Measurements from ENCODE around the gene OGDH. TPM values are rescaled to one million over a fixed set of nuclear protein-coding genes. Genes with fewer than 3 reads are reported as not detected.

The OGDH gene
- total RNA-seq, 2 experiments from 2014 or later = 99.6 to 103 TPM

DNA sequence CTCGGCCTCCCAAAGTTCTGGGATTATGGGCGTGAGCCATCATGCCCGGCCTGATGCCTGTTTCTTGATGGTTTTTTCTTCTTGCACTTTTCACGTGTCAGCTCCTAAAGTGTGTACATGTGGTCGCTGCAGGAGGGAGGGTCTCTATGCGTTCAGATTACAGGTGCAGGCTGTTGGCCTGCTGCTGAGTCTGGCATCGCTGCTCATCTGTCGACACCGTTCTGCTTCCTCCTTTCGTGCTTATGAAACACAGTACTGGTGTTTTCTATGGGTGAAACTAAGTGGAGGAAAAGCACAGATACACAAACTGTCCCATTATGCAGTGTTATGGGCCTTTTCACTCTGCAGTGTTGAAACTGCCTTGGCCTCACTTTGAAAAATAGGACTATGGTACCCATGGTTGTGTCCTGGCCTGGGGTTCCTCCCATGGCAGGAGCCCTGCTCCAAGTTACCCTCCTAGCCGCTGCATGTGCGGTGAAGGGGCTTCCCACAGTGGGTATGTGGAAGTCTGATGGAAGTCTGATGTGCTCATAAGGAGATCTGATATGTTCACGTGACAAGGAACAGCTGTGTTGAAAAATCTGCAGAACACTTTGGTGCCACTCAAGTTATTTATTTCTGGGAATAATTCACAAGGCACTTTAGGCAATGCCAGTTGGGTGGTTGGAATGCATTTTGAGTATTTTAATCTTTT, 23.5 kb downstream of the OGDH start:
- peak overlapping the region; percentile 49 for H3K27ac Mint-ChIP-seq
- no peak for ATAC-seq (ENCODE audit: low read depth)
- no peak for DNase-seq
- peaks cover 53% of the 10 kb centered on the region for H3K4me1 Mint-ChIP-seq
- no peaks in the 10 kb centered on the region for H3K9me3 Mint-ChIP-seq
- H3K27me3 Mint-ChIP-seq = no peaks in the 10 kb centered on the region
- H3K36me3 Mint-ChIP-seq = peaks cover 24% of the 10 kb centered on the region
- H3K4me3 Mint-ChIP-seq = no peak overlapping the region
- POLR2A ChIA-PET = interaction anchor here (3.0 to 10.3 kb wide), 2 partner anchors 7 to 23 kb away, joined by 16 to 90 read pairs; partner anchors contain the start of gene OGDH

GRCh38 chr7:44630792-44631457, 24.5 kb downstream of the OGDH start:
- H3K27me3 Mint-ChIP-seq = no peaks in the 10 kb centered on the region
- peaks cover 56% of the 10 kb centered on the region for H3K4me1 Mint-ChIP-seq
- no peaks in the 10 kb centered on the region for H3K9me3 Mint-ChIP-seq
- POLR2A ChIA-PET = interaction anchor here (1.0 to 3.0 kb wide), 4 partner anchors 24 to 79 kb away, joined by 3 to 16 read pairs (median 6); partner anchors contain the start of genes DDX56, OGDH and TMED4
- peaks cover 22% of the 10 kb centered on the region for H3K36me3 Mint-ChIP-seq
- peak overlapping the region; percentile 82 for H3K27ac Mint-ChIP-seq
- DNase-seq (no peak), ATAC-seq (ENCODE audit: low read depth) (peak; percentile 10)
- peak overlapping the region; percentile 53 for H3K4me3 Mint-ChIP-seq

- ATAC-seq (ENCODE audit: low read depth) (peak; percentile 62), DNase-seq (no peak)
- Mint-ChIP-seq H3K27me3 (no peaks in the 10 kb centered on the region), H3K27ac (peak overlapping the region; percentile 82), H3K4me1 (peaks cover 56% of the 10 kb centered on the region), H3K9me3 (no peaks in the 10 kb centered on the region), H3K4me3 (peak overlapping the region; percentile 53), H3K36me3 (peaks cover 22% of the 10 kb centered on the region)
- POLR2A ChIA-PET = interaction anchor here (1.0 to 3.0 kb wide), 5 partner anchors 9 to 78 kb away, joined by 3 to 16 read pairs (median 7); partner anchors contain the start of genes DDX56, OGDH and TMED4
These were observed 25.2 kb downstream of the OGDH start for GRCh38 chr7:44631458-44632115.

GRCh38 chr7:44632196-44632595, 25.8 kb downstream of the OGDH start:
- ATAC-seq (ENCODE audit: low read depth) (no peak), DNase-seq (no peak)
- peak overlapping the region; percentile 82 for H3K27ac Mint-ChIP-seq
- peaks cover 61% of the 10 kb centered on the region for H3K4me1 Mint-ChIP-seq
- H3K9me3 Mint-ChIP-seq = no peaks in the 10 kb centered on the region
- POLR2A ChIA-PET = interaction anchor here (1.0 to 3.0 kb wide), 4 partner anchors 9 to 59 kb away, joined by 3 to 16 read pairs (median 8); partner anchors contain the start of genes DDX56, OGDH and TMED4
- H3K4me3 Mint-ChIP-seq = peak overlapping the region; percentile 53
- no peaks in the 10 kb centered on the region for H3K27me3 Mint-ChIP-seq
- H3K36me3 Mint-ChIP-seq = peaks cover 25% of the 10 kb centered on the region

- Mint-ChIP-seq H3K27ac (peak overlapping the region; percentile 73), H3K4me3 (no peak overlapping the region), H3K9me3 (no peaks in the 10 kb centered on the region), H3K4me1 (peaks cover 72% of the 10 kb centered on the region), H3K36me3 (peaks cover 26% of the 10 kb centered on the region), H3K27me3 (no peaks in the 10 kb centered on the region)
- DNase-seq (no peak), ATAC-seq (ENCODE audit: low read depth) (peak; percentile 6)
- POLR2A ChIA-PET = interaction anchor here (0.7 to 7.9 kb wide), 5 partner anchors 9 to 116 kb away, joined by 3 to 90 read pairs (median 8); partner anchors contain the start of genes OGDH and TMED4
These were observed 27.1 kb downstream of the OGDH start for GRCh38 chr7:44633254-44634186.

GRCh38 chr7:44634187-44634838, 27.9 kb downstream of the OGDH start:
- Mint-ChIP-seq H3K27ac (peak overlapping the region; percentile 73), H3K9me3 (no peaks in the 10 kb centered on the region), H3K27me3 (no peaks in the 10 kb centered on the region), H3K36me3 (peaks cover 24% of the 10 kb centered on the region), H3K4me3 (no peak overlapping the region), H3K4me1 (peaks cover 77% of the 10 kb centered on the region)
- DNase-seq = no peak
- POLR2A ChIA-PET = interaction anchor here (0.7 to 7.9 kb wide), 5 partner anchors 9 to 115 kb away, joined by 3 to 90 read pairs (median 8); partner anchors contain the start of genes OGDH and TMED4
- ATAC-seq (ENCODE audit: low read depth) = no peak

DNA sequence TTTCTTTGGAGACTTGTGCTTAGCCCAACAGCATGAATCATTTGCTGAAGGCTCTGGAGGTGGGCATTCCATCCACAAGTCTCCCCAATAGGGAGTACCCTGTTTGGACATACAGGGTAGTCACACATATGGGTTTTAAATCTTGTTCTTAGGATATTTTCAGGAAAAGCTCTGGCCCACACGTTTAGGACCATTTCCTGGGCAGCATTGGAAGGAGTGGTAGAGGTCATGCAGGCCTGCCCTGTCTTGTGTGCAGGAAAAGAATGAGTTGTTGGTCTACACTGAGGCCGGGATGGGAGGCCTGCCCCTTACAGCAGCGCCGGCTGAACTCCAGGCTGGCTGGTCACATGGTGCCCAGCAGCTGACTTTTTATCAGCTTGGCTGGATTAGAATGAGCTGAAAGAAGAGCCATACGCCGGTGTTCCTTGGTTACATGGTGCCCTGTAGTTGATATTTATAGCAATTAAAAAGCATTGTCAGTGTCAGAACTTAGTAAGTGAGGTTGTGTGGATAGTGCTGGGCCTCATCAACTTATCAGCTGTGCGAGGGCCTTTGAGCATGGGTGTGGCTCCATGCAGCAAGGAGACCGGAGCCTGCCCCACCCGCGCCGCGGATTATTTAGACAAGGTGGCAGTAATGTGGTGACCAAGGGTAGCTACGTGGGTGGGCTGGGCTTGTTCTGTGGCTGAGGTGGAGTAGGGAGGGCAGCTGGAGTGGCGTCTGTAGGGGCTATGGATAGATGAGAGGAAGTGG, 28.6 kb downstream of the OGDH start:
- Mint-ChIP-seq H3K4me1 (peaks cover 81% of the 10 kb centered on the region), H3K9me3 (no peaks in the 10 kb centered on the region), H3K27ac (peak overlapping the region; percentile 73), H3K27me3 (no peaks in the 10 kb centered on the region), H3K4me3 (no peak overlapping the region), H3K36me3 (peaks cover 25% of the 10 kb centered on the region)
- ATAC-seq (ENCODE audit: low read depth) (no peak), DNase-seq (no peak)
- POLR2A ChIA-PET = interaction anchor here (1.2 to 7.9 kb wide), 5 partner anchors 10 to 114 kb away, joined by 3 to 104 read pairs (median 11); partner anchors contain the start of genes OGDH and TMED4

GRCh38 chr7:44636041-44636584, 29.7 kb downstream of the OGDH start:
- POLR2A ChIA-PET = interaction anchor here (0.5 to 7.9 kb wide), 7 partner anchors 11 to 343 kb away, joined by 3 to 104 read pairs (median 4); partner anchors contain the start of genes OGDH and TMED4
- peaks cover 23% of the 10 kb centered on the region for H3K36me3 Mint-ChIP-seq
- no peak overlapping the region for H3K4me3 Mint-ChIP-seq
- ATAC-seq (ENCODE audit: low read depth) (no peak), DNase-seq (no peak)
- peak overlapping the region; percentile 65 for H3K27ac Mint-ChIP-seq
- peaks cover 78% of the 10 kb centered on the region for H3K4me1 Mint-ChIP-seq
- H3K9me3 Mint-ChIP-seq = no peaks in the 10 kb centered on the region
- H3K27me3 Mint-ChIP-seq = no peaks in the 10 kb centered on the region

DNA sequence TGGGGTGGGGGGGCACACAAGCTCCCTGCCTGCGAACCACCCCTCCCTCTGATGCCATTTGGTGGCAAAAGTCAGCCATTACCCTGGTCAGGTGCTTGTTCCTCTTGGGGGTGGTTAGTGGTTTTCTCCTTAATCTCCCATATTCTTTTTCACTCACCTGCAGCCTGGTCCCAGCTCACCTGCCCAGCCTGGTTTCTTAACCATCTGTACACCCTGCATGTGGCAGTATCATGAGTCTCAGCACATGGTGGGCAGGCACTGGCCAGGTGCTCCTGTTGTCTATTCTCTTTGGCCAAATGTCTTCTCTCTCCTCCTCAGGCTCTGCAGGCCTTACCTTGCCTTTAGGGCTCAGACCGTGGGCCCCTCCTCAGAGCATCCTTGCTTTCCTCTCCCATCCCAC, 30.5 kb downstream of the OGDH start:
- POLR2A ChIA-PET = interaction anchor here (0.6 to 7.9 kb wide), 6 partner anchors 12 to 248 kb away, joined by 3 to 104 read pairs (median 10); partner anchors contain the start of genes OGDH and TMED4
- no peak for DNase-seq
- Mint-ChIP-seq H3K27ac (peak overlapping the region; percentile 99), H3K9me3 (no peaks in the 10 kb centered on the region), H3K4me1 (peaks cover 69% of the 10 kb centered on the region), H3K36me3 (peaks cover 25% of the 10 kb centered on the region), H3K27me3 (no peaks in the 10 kb centered on the region), H3K4me3 (peak overlapping the region; percentile 28)
- ATAC-seq (ENCODE audit: low read depth) = no peak

GRCh38 chr7:44637788-44638594, 31.6 kb downstream of the OGDH start:
- DNase-seq = peak; percentile 52
- Mint-ChIP-seq H3K4me3 (peak overlapping the region; percentile 86), H3K36me3 (peaks cover 29% of the 10 kb centered on the region), H3K4me1 (peaks cover 66% of the 10 kb centered on the region), H3K27me3 (no peaks in the 10 kb centered on the region), H3K9me3 (no peaks in the 10 kb centered on the region), H3K27ac (peak overlapping the region; percentile 99)
- ATAC-seq (ENCODE audit: low read depth) = peak; percentile 73
- POLR2A ChIA-PET = interaction anchor here (0.7 to 7.9 kb wide), 10 partner anchors 13 to 348 kb away, joined by 3 to 104 read pairs (median 6); partner anchors contain the start of genes OGDH, PURB and TMED4

Data from activated naive CD8-positive, alpha-beta T cell treated with anti-CD3 and anti-CD28 coated beads, Interleukin-2, amount 10 ng/mL, durations not matched to agents 7 days and 5 days (primary cell).